Caco-2 (cell line): ENCODE measurements around the gene PLA2G10. TPM values are rescaled to one million over a fixed set of nuclear protein-coding genes. Genes with fewer than 3 reads are reported as not detected.
A peak's percentile ranks its signal among the peaks of the same experiment; 100 is the strongest.

Experiments used
- BruUV-seq: library from RNA; stranded (reverse); fragments of 400-500 nt; replicated peaks from 2 replicates; lab custom pipeline; 2021; lab: Mats Ljungman, UMichigan
- CTCF ChIA-PET: fragments of 300-600 bp; sonication (Branson Sonifier 250); formaldehyde crosslinking; loops from one replicate; lab custom pipeline; 2022; ENCODE audit warnings: antibody characterized with exemption; lab: Charles Lee
- POLR2A ChIA-PET: fragments of 300-600 bp; sonication (Branson Sonifier 250); formaldehyde crosslinking; loops from one replicate; lab custom pipeline; 2022; ENCODE audit warnings: antibody characterized with exemption; lab: Charles Lee
- DNase-seq, 2 experiments: peaks; one replicate each; pipeline versions ENCODE4 v3.0.0 to v3.0.0-alpha.2; 2020 to 2022
- H3K27me3 ChIP-seq: replicated peaks from 2 replicates; pipeline ENCODE4 v1.6.0; 2011; ENCODE audit warnings: low read length; ENCODE audit not compliant: control insufficient read depth, insufficient read depth
- H3K36me3 ChIP-seq: 2 replicates; pipeline ENCODE4 v1.5.1; 2011; ENCODE audit warnings: low read length; ENCODE audit not compliant: control insufficient read depth, insufficient read depth
- H3K4me1 ChIP-seq: fragments of 250-450 bp; sonication (Bioruptor Pico); 2 replicates; pipeline ENCODE4 v1.5.1; 2020; ENCODE audit warnings: mild to moderate bottlenecking
- H3K4me3 ChIP-seq: 2 replicates; pipeline ENCODE4 v1.5.1; 2011; ENCODE audit warnings: low read depth, mild to moderate bottlenecking, control low read depth, low read length
- H3K9me3 ChIP-seq: fragments of 250-450 bp; sonication (Bioruptor Pico); 2 replicates; pipeline ENCODE4 v1.5.1; 2020; ENCODE audit warnings: mild to moderate bottlenecking, moderate library complexity
- H3K27ac Mint-ChIP-seq: one replicate; pipeline ENCODE4 v1.8.0; 2022; ENCODE audit warnings: mixed read lengths; ENCODE audit not compliant: unreplicated experiment
- H3K27me3 Mint-ChIP-seq: one replicate; pipeline ENCODE4 v1.8.0; 2022; ENCODE audit warnings: mixed read lengths; ENCODE audit not compliant: insufficient read depth, unreplicated experiment
- H3K36me3 Mint-ChIP-seq: one replicate; pipeline ENCODE4 v1.8.0; 2022; ENCODE audit warnings: mild to moderate bottlenecking, mixed read lengths; ENCODE audit not compliant: insufficient read depth, unreplicated experiment
- H3K4me1 Mint-ChIP-seq: one replicate; pipeline ENCODE4 v1.8.0; 2022; ENCODE audit warnings: low read depth, mixed read lengths; ENCODE audit not compliant: unreplicated experiment
- H3K4me3 Mint-ChIP-seq: one replicate; pipeline ENCODE4 v1.8.0; 2022; ENCODE audit warnings: mild to moderate bottlenecking, moderate library complexity, mixed read lengths; ENCODE audit not compliant: unreplicated experiment
- H3K9me3 Mint-ChIP-seq: one replicate; pipeline ENCODE4 v1.8.0; 2022; ENCODE audit warnings: mixed read lengths; ENCODE audit not compliant: unreplicated experiment
- CTCF ChIP-seq, 2 experiments: fragments of 200-600 bp in 1 of 2; IDR thresholded peaks; 1 replicate in 1 of 2; 2 replicates in 1 of 2; pipeline versions ENCODE4 v1.5.1 to v1.8.0; 2011 to 2022; ENCODE audit warnings: antibody characterized with exemption in 1 of 2, control low read depth in 1 of 2, inconsistent platforms in 1 of 2, low read depth in 1 of 2, low read length in 1 of 2, mild to moderate bottlenecking in 1 of 2, moderate library complexity in 1 of 2; ENCODE audit not compliant: insufficient read depth in 1 of 2, severe bottlenecking in 1 of 2, unreplicated experiment in 1 of 2
- intact Hi-C: fragments of 100-400 bp; cut with micrococcal nuclease; formaldehyde crosslinking; loops from one replicate; pipeline ENCODE4 v1.10.0; 2022; ENCODE audit not compliant: unreplicated experiment
- total RNA-seq: library from RNA; stranded (reverse); gene quantifications from 2 replicates; pipeline ENCODE4 v1.2.3, GENCODE V29; 2022

The PLA2G10 gene
- total RNA-seq, 1 experiment from 2014 or later = 1.00 TPM

- Mint-ChIP-seq H3K4me1 (peaks cover 7% of the 10 kb centered on the region), H3K36me3 (peaks cover 34% of the 10 kb centered on the region)
- no peak for TF ChIP-seq CTCF (IDR thresholded peaks at IDR 0.05; ENCODE audit: insufficient read depth in 1 of 2, low read depth in 1 of 2, low read length in 1 of 2, severe bottlenecking in 1 of 2, unreplicated experiment in 1 of 2)
Measured at GRCh38 chr16:14629919-14630619, 64.0 kb downstream of the PLA2G10 start, which contains the start of gene PARN. Gene PARN (minus strand): TSS chr16:14630260. CDS start chr16:14630125, 135 bp downstream.

GRCh38 chr16:14629612-14629918, 64.5 kb downstream of the PLA2G10 start:
- Mint-ChIP-seq H3K9me3 (no peaks in the 10 kb centered on the region), H3K36me3 (peaks cover 39% of the 10 kb centered on the region), H3K4me3 (peak overlapping the region; percentile 97), H3K27ac (peak overlapping the region; percentile 94), H3K4me1 (peaks cover 7% of the 10 kb centered on the region), H3K27me3 (no peaks in the 10 kb centered on the region)
- H3K36me3 ChIP-seq = no peaks in the 10 kb centered on the region; the same call in 1 of the 2 replicates
- no peaks in the 10 kb centered on the region for H3K9me3 ChIP-seq
- DNase-seq = no peak
- peak overlapping the region; percentile 76 for H3K4me3 ChIP-seq
- H3K4me1 ChIP-seq = peaks cover 11% of the 10 kb centered on the region
- no peaks in the 10 kb centered on the region; the same call in 1 of the 2 replicates for H3K27me3 ChIP-seq
- BruUV-seq = no TSS peak
- no peak for TF ChIP-seq CTCF (IDR thresholded peaks at IDR 0.05; ENCODE audit: insufficient read depth in 1 of 2, low read depth in 1 of 2, low read length in 1 of 2, severe bottlenecking in 1 of 2, unreplicated experiment in 1 of 2)
- ChIA-PET CTCF (no interaction called here), POLR2A (no interaction called here)
- intact Hi-C loops = no loop called here

More at GRCh38 chr16:14629919-14630619, 64.0 kb downstream of the PLA2G10 start, which contains the start of gene PARN:
- no peaks in the 10 kb centered on the region; the same call in 1 of the 2 replicates for H3K27me3 ChIP-seq
- H3K27ac Mint-ChIP-seq = peak within 1 kb of the TSS; percentile 94
- H3K4me3 Mint-ChIP-seq = peak within 1 kb of the TSS; percentile 97
- H3K36me3 ChIP-seq = no peaks in the 10 kb centered on the region; the same call in 1 of the 2 replicates
- DNase-seq = peak; percentile 96
- intact Hi-C loops = no loop called here
- no peaks in the 10 kb centered on the region for H3K27me3 Mint-ChIP-seq
- no peaks in the 10 kb centered on the region for H3K9me3 ChIP-seq
- ChIA-PET POLR2A (interaction anchor here (0.6 to 0.7 kb wide), 2 partner anchors 21 to 85 kb away, joined by 3 to 5 read pairs; no protein-coding TSS in a partner anchor), CTCF (no interaction called here)
- BruUV-seq = no TSS peak
- H3K4me3 ChIP-seq = peak within 1 kb of the TSS; percentile 76
- no peaks in the 10 kb centered on the region for H3K9me3 Mint-ChIP-seq
- peaks cover 16% of the 10 kb centered on the region for H3K4me1 ChIP-seq

GRCh38 chr16:14628806-14629611, 65.1 kb downstream of the PLA2G10 start:
- Histone ChIP-seq H3K4me3 (peak overlapping the region; percentile 76), H3K9me3 (no peaks in the 10 kb centered on the region), H3K27me3 (no peaks in the 10 kb centered on the region; the same call in 1 of the 2 replicates), H3K4me1 (peaks cover 5% of the 10 kb centered on the region), H3K36me3 (no peaks in the 10 kb centered on the region)
- Mint-ChIP-seq H3K4me1 (peaks cover 7% of the 10 kb centered on the region), H3K27ac (peak overlapping the region; percentile 94), H3K27me3 (no peaks in the 10 kb centered on the region), H3K4me3 (peak overlapping the region; percentile 97), H3K36me3 (peaks cover 36% of the 10 kb centered on the region), H3K9me3 (no peaks in the 10 kb centered on the region)
- TF ChIP-seq CTCF (IDR thresholded peaks at IDR 0.05; ENCODE audit: insufficient read depth in 1 of 2, low read depth in 1 of 2, low read length in 1 of 2, severe bottlenecking in 1 of 2, unreplicated experiment in 1 of 2) = no peak
- ChIA-PET POLR2A (no interaction called here), CTCF (no interaction called here)
- peak in 1 of 2 experiments; percentile 4 for DNase-seq
- intact Hi-C loops = no loop called here
- TSS peak; percentile 11 for BruUV-seq
